Measurements from ENCODE around the gene FRMD5.
"Not testable (repeated sequence)": the region's sequence is repeated elsewhere in the genome, so short reads cannot be mapped to it uniquely, and the experiment has no call there.

Gene FRMD5

DNA sequence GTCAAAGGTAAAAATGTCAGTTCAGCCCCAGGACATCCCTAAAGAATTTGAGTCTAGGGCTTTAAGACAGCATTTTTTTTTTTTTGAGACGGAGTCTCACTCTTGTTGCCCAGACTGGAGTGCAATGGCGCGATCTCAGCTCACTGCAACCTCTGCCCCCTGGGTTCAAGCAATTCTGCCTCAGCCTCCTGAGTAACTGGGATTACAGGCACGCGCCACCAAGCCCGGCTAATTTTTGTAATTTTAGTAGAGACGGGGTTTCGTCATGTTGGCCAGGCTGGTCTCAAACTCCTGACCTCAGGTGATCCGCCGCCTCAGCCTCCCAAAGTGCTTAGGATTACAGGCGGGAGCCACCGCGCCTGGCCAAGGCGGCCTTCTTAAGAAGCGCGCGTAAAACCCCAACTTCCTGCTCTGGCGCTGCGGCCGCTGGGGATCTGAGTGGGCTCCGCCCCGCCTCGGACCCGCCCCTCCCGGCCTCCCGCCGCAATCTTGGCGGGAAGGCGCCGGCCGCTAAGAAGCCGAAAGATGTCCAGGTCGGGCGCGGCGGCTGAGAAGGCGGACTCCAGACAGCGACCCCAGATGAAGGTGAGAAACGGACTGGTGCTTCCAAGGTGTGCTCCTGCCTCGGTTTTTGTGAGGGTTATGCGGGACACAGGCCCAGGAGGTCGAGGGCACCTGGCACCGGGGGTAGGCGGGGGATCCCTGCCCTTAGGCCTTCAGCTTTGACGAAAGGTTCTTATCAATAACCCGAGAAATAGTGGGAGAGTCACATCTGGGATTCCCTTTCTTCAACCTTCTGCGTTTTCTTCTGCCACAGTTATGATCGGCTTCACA is 368.3 kb downstream of the FRMD5 start, which contains the start of gene WDR76:
Gene WDR76, plus strand, starts transcription at position 495 of the 834 bp plus-strand sequence. Its CDS starts 31 bp downstream, at position 526.
- DNase-seq = peak; percentile 74

DNA sequence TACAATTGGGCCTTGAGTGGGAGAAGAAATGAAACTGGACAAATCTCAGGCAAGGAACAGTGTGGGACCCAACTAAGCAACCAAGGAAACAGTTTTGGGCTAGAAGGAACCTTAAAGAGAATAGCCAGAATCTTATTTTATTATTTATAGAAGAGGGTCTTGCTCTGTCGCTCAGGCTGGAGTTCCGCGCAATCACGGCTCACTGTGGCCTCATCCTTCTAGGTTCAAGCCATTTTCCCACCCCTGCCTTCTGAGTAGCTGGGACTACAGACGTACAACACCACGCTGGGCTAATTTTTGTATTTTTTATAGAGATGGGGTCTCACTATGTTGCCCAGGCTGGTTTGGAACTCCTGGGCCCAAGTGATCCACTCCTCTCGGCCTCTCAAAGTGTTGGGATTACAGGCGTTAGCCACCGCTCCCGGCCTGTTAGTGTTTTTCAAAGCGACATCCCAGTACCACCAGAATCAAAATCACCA is 369.0 kb downstream of the FRMD5 start:
- no peak for DNase-seq

DNA sequence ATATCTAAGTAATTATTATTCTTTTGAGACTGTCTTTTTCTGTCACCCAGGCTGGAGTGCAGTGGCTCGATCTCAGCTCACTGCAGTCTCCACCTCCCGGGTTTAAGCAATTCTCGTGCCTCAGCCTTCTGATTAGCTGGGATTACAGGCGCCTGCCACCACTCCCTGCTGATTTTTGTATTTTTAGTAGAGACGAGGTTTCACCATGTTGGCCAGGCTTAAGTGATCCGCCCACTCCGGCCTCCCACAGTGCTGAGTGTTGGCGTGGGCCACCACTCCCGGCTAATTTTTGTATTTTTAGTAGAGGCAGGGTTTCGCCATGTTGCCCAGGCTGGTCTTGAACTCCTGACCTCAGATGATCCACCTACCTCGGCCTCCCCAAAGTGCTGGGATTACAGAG is 369.8 kb downstream of the FRMD5 start:
- not testable (repeated sequence) for DNase-seq

DNA sequence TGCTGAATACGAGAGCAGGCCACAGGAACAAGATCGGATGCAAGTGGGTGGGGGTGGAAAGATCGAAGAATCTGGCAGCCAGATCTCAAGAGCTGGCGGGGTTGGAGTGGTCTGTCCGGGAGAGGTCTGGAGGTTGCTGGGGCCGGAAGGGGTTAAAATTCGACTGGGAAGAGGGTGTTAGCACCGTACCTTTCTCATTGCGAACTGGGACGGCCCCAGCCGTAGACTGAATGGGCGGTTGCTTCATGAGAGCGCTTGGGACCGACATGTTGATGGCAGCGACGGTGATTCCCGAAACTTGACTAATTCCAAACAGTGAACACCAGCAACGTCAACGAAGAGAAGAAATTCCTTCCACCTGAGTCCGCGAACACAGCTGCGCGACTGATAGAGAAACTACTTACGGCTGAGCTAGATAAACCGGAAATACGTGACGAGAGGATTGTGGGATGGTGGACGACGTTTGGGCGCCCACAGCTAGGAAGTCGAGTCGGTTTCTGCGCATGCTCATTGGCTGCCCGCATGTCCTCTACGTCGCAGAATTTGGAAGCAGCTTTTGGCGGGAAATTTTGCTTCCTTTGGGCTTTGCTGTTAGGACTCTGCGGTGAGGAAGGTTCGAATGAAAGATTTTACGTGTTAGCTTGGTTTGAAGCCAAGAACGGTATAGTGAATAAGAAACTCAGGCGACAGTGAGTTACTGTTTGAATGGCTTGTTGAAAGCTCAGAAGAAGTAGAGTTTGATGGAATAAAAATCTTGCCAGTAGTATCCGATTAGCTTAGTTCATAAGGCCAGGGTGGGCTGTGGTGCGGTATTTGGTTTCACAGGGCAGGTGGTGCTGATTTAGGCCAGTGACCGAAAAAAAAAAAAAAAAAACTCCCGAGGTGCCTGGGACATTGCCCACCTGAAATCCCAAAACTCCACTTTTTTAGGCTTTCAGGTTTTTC is 370.5 kb downstream of the FRMD5 start, which contains the start of gene MFAP1:
Gene MFAP1, minus strand, starts transcription at position 389 of the 945 bp plus-strand sequence. Its CDS starts 121 bp downstream, at position 268.
- DNase-seq = peak; percentile 87

DNA sequence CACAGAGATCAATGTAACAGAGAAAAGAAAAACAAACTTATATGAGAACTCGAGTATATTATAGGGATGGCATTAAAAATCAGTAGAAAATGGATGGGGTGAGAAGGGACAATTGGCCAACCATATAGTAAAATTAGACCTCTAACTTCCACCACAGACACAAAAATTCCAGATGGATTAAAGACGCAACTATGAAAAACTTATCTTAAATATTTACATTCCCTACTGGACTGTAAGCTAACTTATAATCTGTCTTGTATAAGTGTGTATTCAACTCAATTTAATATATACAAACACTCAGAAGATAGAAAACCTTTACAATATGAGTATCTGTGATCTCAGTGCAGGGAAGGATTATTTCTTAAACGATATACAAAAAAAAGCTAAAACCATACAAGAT is 373.6 kb downstream of the FRMD5 start:
- no peak for DNase-seq
